Thoracic aorta (tissue), 2 donors: ENCODE measurements around the gene COL5A3. TPM values are rescaled to one million over a fixed set of nuclear protein-coding genes. Genes with fewer than 3 reads are reported as not detected.
A peak's percentile ranks its signal among the peaks of the same experiment; 100 is the strongest.

Source experiments
- ATAC-seq: fragments of 150-250 bp; one replicate; pipeline ENCODE4 v1.8.0; 2017; ENCODE audit warnings: low read depth; ENCODE audit not compliant: insufficient number of reproducible peaks, low FRiP score
- DNase-seq: peaks from one replicate; pipeline ENCODE4 v3.0.0-alpha.2; 2020; ENCODE audit warnings: low spot score
- H3K27ac ChIP-seq, 2 donors: fragments of 200-600 bp; sonication (generic); 1 replicate in 1 of 2; 2 replicates in 1 of 2; pipeline ENCODE4 v1.5.1; 2016; ENCODE audit warnings: mild to moderate bottlenecking in 2 of 2, moderate library complexity in 2 of 2
- H3K27me3 ChIP-seq: fragments of 200-600 bp; sonication (generic); replicated peaks from 2 replicates; pipeline ENCODE4 v1.6.0; 2016; ENCODE audit warnings: mild to moderate bottlenecking; ENCODE audit not compliant: insufficient read depth
- H3K36me3 ChIP-seq: fragments of 200-600 bp; sonication (generic); one replicate; pipeline ENCODE4 v1.5.1; 2016
- H3K4me1 ChIP-seq, 2 donors: fragments of 200-600 bp; sonication (generic); 1 replicate in 1 of 2; 2 replicates in 1 of 2; pipeline versions ENCODE4 v1.5.1 to v1.6.0; 2016; ENCODE audit warnings: low read depth in 2 of 2, mild to moderate bottlenecking in 1 of 2; ENCODE audit not compliant: control insufficient read depth in 1 of 2
- H3K4me3 ChIP-seq: fragments of 200-600 bp; sonication (generic); 2 replicates; pipeline ENCODE4 v1.5.1; 2016; ENCODE audit warnings: mild to moderate bottlenecking
- H3K9me3 ChIP-seq: fragments of 200-600 bp; sonication (generic); 2 replicates; pipeline ENCODE4 v1.5.1; 2016
- CTCF ChIP-seq: fragments of 200-600 bp; sonication (generic); IDR thresholded peaks from one replicate; pipeline ENCODE4 v1.5.1; 2019; ENCODE audit warnings: antibody characterized with exemption
- total RNA-seq, 2 donors: library from RNA; depleted of rRNA; stranded (reverse); fragments of >200 nt; gene quantifications; one replicate each; pipeline versions ENCODE4 v1.1.0 to v1.2.3, GENCODE V29; 2016

COL5A3 gene
- total RNA-seq, 2 donors from 2014 or later = 11.1 to 14.3 TPM

DNA sequence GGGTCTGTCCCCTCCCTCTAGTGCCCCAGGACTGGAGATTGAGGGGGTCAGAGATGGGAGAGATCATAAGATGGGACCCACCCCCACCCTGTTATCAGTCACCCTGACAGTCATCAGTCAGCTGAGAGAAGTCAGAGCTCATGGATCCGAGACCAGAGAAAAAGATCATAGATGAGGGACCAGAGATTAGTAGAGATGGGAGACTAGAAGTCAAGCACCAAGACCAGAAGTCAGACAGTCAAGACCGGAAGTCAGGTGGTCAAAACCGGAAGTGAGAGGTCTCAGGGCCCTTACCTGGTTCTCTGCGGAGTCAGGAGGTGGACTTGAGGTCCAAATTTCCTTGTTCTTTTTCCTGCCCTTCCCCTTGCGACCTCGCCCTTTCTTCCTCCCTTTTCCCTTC, 7.0 kb downstream of the COL5A3 start:
- H3K36me3 ChIP-seq = no peaks in the 10 kb centered on the region
- H3K4me1 ChIP-seq = peaks cover 7 to 26% of the 10 kb centered on the region in 2 donors
- H3K9me3 ChIP-seq = no peaks in the 10 kb centered on the region
- no peak overlapping the region for H3K4me3 ChIP-seq
- DNase-seq (no peak), ATAC-seq (no peak)
- H3K27ac ChIP-seq = no peak overlapping the region
- no peak for TF ChIP-seq CTCF
- H3K27me3 ChIP-seq = no peaks in the 10 kb centered on the region

DNA sequence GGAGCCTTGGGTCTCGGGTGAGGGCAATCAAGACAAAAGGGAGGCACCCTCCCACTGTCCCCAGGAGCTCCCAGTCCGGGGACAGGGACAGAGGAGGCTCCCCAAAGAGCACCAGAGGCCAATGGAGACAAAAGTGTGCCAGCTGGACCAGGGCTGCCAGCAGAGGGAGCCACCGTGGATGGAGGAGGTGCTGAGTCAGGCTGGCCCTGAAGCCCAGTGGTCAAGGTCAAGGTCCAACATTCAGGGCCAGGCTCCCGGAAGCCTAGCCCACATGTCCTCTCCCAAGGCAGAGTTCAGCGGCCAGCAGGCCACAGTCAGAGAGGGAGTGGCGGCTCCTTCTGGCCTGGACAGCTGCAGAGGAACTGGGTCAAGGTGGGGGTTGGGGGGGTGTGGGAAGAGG, 8.4 kb downstream of the COL5A3 start:
- H3K36me3 ChIP-seq = no peaks in the 10 kb centered on the region
- peaks cover 7 to 15% of the 10 kb centered on the region in 2 donors for H3K4me1 ChIP-seq
- no peaks in the 10 kb centered on the region for H3K27me3 ChIP-seq
- no peak overlapping the region for H3K4me3 ChIP-seq
- no peak overlapping the region for H3K27ac ChIP-seq
- no peaks in the 10 kb centered on the region for H3K9me3 ChIP-seq
- no peak for TF ChIP-seq CTCF
- ATAC-seq (no peak), DNase-seq (no peak)

- no peaks in the 10 kb centered on the region for H3K9me3 ChIP-seq
- no peaks in the 10 kb centered on the region for H3K4me1 ChIP-seq
- H3K27me3 ChIP-seq = no peaks in the 10 kb centered on the region
- ATAC-seq = no peak
- peak; percentile 52 for TF ChIP-seq CTCF
- DNase-seq = peak; percentile 40
- no peak overlapping the region for H3K27ac ChIP-seq
- no peak overlapping the region for H3K4me3 ChIP-seq
- H3K36me3 ChIP-seq = no peaks in the 10 kb centered on the region
These were observed 10.0 kb downstream of the COL5A3 start for GRCh38 chr19:10000171-10000826.

GRCh38 chr19:9996541-9996940, 13.8 kb downstream of the COL5A3 start:
- ATAC-seq (no peak), DNase-seq (no peak)
- no peaks in the 10 kb centered on the region for H3K4me1 ChIP-seq
- no peak overlapping the region for H3K4me3 ChIP-seq
- no peak overlapping the region for H3K27ac ChIP-seq
- no peaks in the 10 kb centered on the region for H3K9me3 ChIP-seq
- H3K36me3 ChIP-seq = no peaks in the 10 kb centered on the region
- H3K27me3 ChIP-seq = no peaks in the 10 kb centered on the region
- TF ChIP-seq CTCF = no peak

- no peak for TF ChIP-seq CTCF
- Histone ChIP-seq H3K9me3 (no peaks in the 10 kb centered on the region), H3K4me1 (no peaks in the 10 kb centered on the region), H3K4me3 (no peak overlapping the region), H3K36me3 (no peaks in the 10 kb centered on the region), H3K27me3 (no peaks in the 10 kb centered on the region), H3K27ac (no peak overlapping the region)
- no peak for ATAC-seq
- DNase-seq = no peak
These were observed 14.3 kb downstream of the COL5A3 start for GRCh38 chr19:9995999-9996398.
